Psoas muscle (tissue), 8 donors: ENCODE data around the gene CUX1. TPM values are rescaled to one million over a fixed set of nuclear protein-coding genes. Genes with fewer than 3 reads are reported as not detected.

Source experiments
- ATAC-seq, 4 donors: fragments of 200-7000 bp; cut with Tn5 transposase; one replicate each; pipeline ENCODE4 v1.9.1; 2020; ENCODE audit warnings: moderate library complexity in 3 of 4, mild to moderate bottlenecking in 2 of 4
- DNase-seq, 2 donors: peaks; one replicate each; pipeline ENCODE4 v3.0.0-alpha.2; 2020
- H3K27ac ChIP-seq: fragments of 200-600 bp; one replicate; pipeline ENCODE4 v1.8.0; 2022
- H3K27me3 ChIP-seq, 3 donors: fragments of 200-600 bp in 1 of 3; one replicate each; pipeline versions ENCODE4 v1.6.1 to v1.8.0; 2013 to 2022; ENCODE audit warnings: low read length in 2 of 3, mild to moderate bottlenecking in 2 of 3, moderate library complexity in 1 of 3; ENCODE audit not compliant: insufficient read depth in 3 of 3
- H3K36me3 ChIP-seq, 2 donors: fragments of 200-600 bp in 1 of 2; one replicate each; pipeline versions ENCODE4 v1.6.1 to v1.8.0; 2013 to 2022; ENCODE audit warnings: low read depth in 1 of 2, mild to moderate bottlenecking in 1 of 2, moderate library complexity in 1 of 2; ENCODE audit not compliant: insufficient read depth in 1 of 2
- H3K4me1 ChIP-seq: fragments of 200-600 bp; one replicate; pipeline ENCODE4 v1.8.0; 2022
- H3K4me3 ChIP-seq: fragments of 200-600 bp; one replicate; pipeline ENCODE4 v1.8.0; 2022; ENCODE audit warnings: mild to moderate bottlenecking
- H3K9me3 ChIP-seq: fragments of 200-600 bp; one replicate; pipeline ENCODE4 v1.8.0; 2022
- CTCF ChIP-seq: fragments of 200-600 bp; IDR thresholded peaks from one replicate; pipeline ENCODE4 v1.8.0; 2022; ENCODE audit warnings: antibody characterized with exemption
- WGBS, 3 donors: extraction: QIAGEN DNeasy Blood & Tissue Kit; methylation state at CpG; one replicate each; pipeline versions ENCODE4 v1.1.6 to v1.1.7; 2013; 5-methylcytosine and 5-hydroxymethylcytosine counted together
- intact Hi-C, 2 donors: fragments of 100-400 bp; cut with DNase I; formaldehyde crosslinking; loops; one replicate each; pipeline versions ENCODE4 v1.11.0 to v1.14.2; 2022
- polyA plus RNA-seq, 3 donors: library from polyadenylated mRNA; stranded (reverse); fragments of 200-250 nt; gene quantifications; one replicate each; pipeline ENCODE4 v1.2.3, GENCODE V29; 2013
- total RNA-seq, 4 donors: library from RNA; stranded (reverse); fragmentation: NEBNext Ultra II Directional in 2 of 4; extraction: Animal tissue kit (Norgen Biotek cat#: 25700) in 2 of 4; gene quantifications; one replicate each; pipeline versions ENCODE4 v1.2.1 to v1.2.4, GENCODE V29; 2021 to 2023
- donor health status: healthy with polysubstance abuse.
- donor health status: DM: no; HTN: no; CAD: no; lungs with moderate emphysema.
- donor health status: Bipolar disorder and iron deficiency.
- donor health status: healthy.
- donor health status: DM: yes; HTN: yes; CAD: no.
- donor health status: DM: no; HTN: no; CAD: no.
- donor health status: DM: no; HTN: no; CAD: no.
- donor health status: DM: yes; HTN: yes; CAD: no.

CUX1 gene
- total and polyA plus RNA-seq, 7 donors, result 12.5 to 95.6 (median 72.4) TPM

GRCh38 chr7:102170393-102170970 is 353.1 kb downstream of the CUX1 start:
- no peaks in the 10 kb centered on the region for H3K27me3 ChIP-seq
- no peak for TF ChIP-seq CTCF
- no peak for ATAC-seq
- H3K4me3 ChIP-seq, result no peak overlapping the region
- H3K27ac ChIP-seq, result no peak overlapping the region
- H3K36me3 ChIP-seq, result peaks cover 0 to 40% of the 10 kb centered on the region in 2 donors
- H3K9me3 ChIP-seq, result no peaks in the 10 kb centered on the region
- intact Hi-C loops, result no loop called here
- no peak for DNase-seq
- H3K4me1 ChIP-seq, result peaks cover 9% of the 10 kb centered on the region
- WGBS, 3 donors, result 65 to 77% (median 66%) methylated on average over 22 of the region's 22 CpGs

DNA sequence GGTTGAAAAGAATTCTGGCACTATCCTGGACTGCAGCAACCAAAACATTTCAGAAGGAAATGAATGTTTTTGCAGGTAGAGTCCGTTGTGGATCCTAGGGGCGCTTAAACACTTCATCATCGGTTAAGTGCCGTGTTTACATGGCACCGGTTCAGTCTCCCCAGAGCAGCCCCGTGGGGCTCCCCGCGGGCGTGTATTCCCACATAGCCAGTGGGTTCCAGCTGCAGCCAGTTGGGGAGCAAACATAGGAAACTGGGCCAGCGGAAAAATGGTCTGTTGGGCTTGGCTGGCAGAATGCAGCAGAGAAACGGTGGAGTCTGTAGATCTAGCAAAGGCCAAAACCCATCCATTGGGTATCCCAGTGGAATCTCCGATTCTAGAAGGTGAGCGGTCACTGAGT is 356.2 kb downstream of the CUX1 start:
- WGBS, 3 donors, result 68 to 79% (median 74%) methylated on average over 13 of the region's 13 CpGs
- Histone ChIP-seq H3K9me3 (no peaks in the 10 kb centered on the region), H3K4me3 (no peak overlapping the region), H3K27ac (no peak overlapping the region), H3K4me1 (peaks cover 16% of the 10 kb centered on the region), H3K27me3 (no peaks in the 10 kb centered on the region), H3K36me3 (peaks cover 0 to 45% of the 10 kb centered on the region in 2 donors)
- intact Hi-C loops, result no loop called here
- ATAC-seq (no peak), DNase-seq (no peak)
- TF ChIP-seq CTCF, result no peak

GRCh38 chr7:102175423-102176170 is 358.2 kb downstream of the CUX1 start:
- no peak for TF ChIP-seq CTCF
- H3K9me3 ChIP-seq, result no peaks in the 10 kb centered on the region
- peaks cover 0 to 53% of the 10 kb centered on the region in 2 donors for H3K36me3 ChIP-seq
- H3K27me3 ChIP-seq, result no peaks in the 10 kb centered on the region
- H3K4me3 ChIP-seq, result peak overlapping the region; percentile 22
- peaks cover 16% of the 10 kb centered on the region for H3K4me1 ChIP-seq
- peak overlapping the region; percentile 61 for H3K27ac ChIP-seq
- peak; percentile 87 to 93 (median 90) for ATAC-seq
- WGBS, 3 donors, result 39 to 48% (median 45%) methylated on average over 22 to 24 of the region's 24 CpGs
- intact Hi-C loops, result no loop called here
- DNase-seq, result peak; percentile 42 to 77

GRCh38 chr7:102178410-102178809 is 361.0 kb downstream of the CUX1 start:
- TF ChIP-seq CTCF, result no peak
- no peaks in the 10 kb centered on the region for H3K9me3 ChIP-seq
- DNase-seq (no peak), ATAC-seq (no peak)
- H3K36me3 ChIP-seq, result peaks cover 0 to 35% of the 10 kb centered on the region in 2 donors
- no peak overlapping the region for H3K27ac ChIP-seq
- intact Hi-C loops, result no loop called here
- peaks cover 21% of the 10 kb centered on the region for H3K4me1 ChIP-seq
- no peak overlapping the region for H3K4me3 ChIP-seq
- H3K27me3 ChIP-seq, result no peaks in the 10 kb centered on the region
- 84 to 87% (median 84%) methylated on average over 18 of the region's 18 CpGs for WGBS, 3 donors
